ENCODE measurements around the gene SMYD5. TPM values are rescaled to one million over a fixed set of nuclear protein-coding genes. Genes with fewer than 3 reads are reported as not detected.

Gene SMYD5
- total RNA-seq, 1 donor from 2014 or later = 37.8 TPM

GRCh38 chr2:73267008-73267407 is 53.0 kb downstream of the SMYD5 start:
- Mint-ChIP-seq H3K4me3 (no peak overlapping the region), H3K4me1 (peaks cover 18% of the 10 kb centered on the region), H3K27me3 (no peaks in the 10 kb centered on the region), H3K27ac (no peak overlapping the region), H3K36me3 (ENCODE audit: low read depth) (peaks cover 28% of the 10 kb centered on the region), H3K9me3 (no peaks in the 10 kb centered on the region)
- no peak for TF ChIP-seq CTCF (IDR thresholded peaks at IDR 0.05)
- ChIA-PET CTCF (no interaction called here), POLR2A (no interaction called here)
- intact Hi-C loops (cut with micrococcal nuclease) = no loop called here
- ATAC-seq (ENCODE audit: low read depth) (no peak), DNase-seq (no peak)

GRCh38 chr2:73268366-73268829 is 54.4 kb downstream of the SMYD5 start:
- H3K36me3 Mint-ChIP-seq (ENCODE audit: low read depth) = peaks cover 20% of the 10 kb centered on the region
- CTCF ChIA-PET = interaction anchor here (0.8 to 1.2 kb wide), 2 partner anchors 17 to 20 kb away, joined by 3 read pairs; no protein-coding TSS in a partner anchor
- peaks cover 18% of the 10 kb centered on the region for H3K4me1 Mint-ChIP-seq
- POLR2A ChIA-PET = interaction anchor here (1.0 to 1.3 kb wide), 2 partner anchors 34 to 35 kb away, joined by 4 read pairs; partner anchors contain the start of genes CCT7 and PRADC1
- DNase-seq (no peak), ATAC-seq (ENCODE audit: low read depth) (no peak)
- peak overlapping the region; percentile 2 for H3K4me3 Mint-ChIP-seq
- H3K9me3 Mint-ChIP-seq = no peaks in the 10 kb centered on the region
- TF ChIP-seq CTCF (IDR thresholded peaks at IDR 0.05) = no peak
- no peak overlapping the region for H3K27ac Mint-ChIP-seq
- intact Hi-C loops (cut with micrococcal nuclease) = loop anchor here (2.0 kb wide), 2 partner anchors 26 to 36 kb away; partner anchors contain the start of gene PRADC1
- H3K27me3 Mint-ChIP-seq = no peaks in the 10 kb centered on the region

- Mint-ChIP-seq H3K4me3 (peak overlapping the region; percentile 44), H3K36me3 (ENCODE audit: low read depth) (peaks cover 15% of the 10 kb centered on the region), H3K9me3 (no peaks in the 10 kb centered on the region), H3K27me3 (no peaks in the 10 kb centered on the region), H3K27ac (no peak overlapping the region), H3K4me1 (peaks cover 18% of the 10 kb centered on the region)
- no peak for TF ChIP-seq CTCF (IDR thresholded peaks at IDR 0.05)
- peak; percentile 54 for DNase-seq
- intact Hi-C loops (cut with micrococcal nuclease) = loop anchor here (1.0 to 2.0 kb wide), 3 partner anchors 15 to 36 kb away; partner anchors contain the start of genes FBXO41 and PRADC1
- CTCF ChIA-PET = interaction anchor here (0.8 to 1.2 kb wide), 2 partner anchors 16 to 20 kb away, joined by 3 read pairs; no protein-coding TSS in a partner anchor
- peak; percentile 92 for ATAC-seq (ENCODE audit: low read depth)
- POLR2A ChIA-PET = interaction anchor here (1.0 to 1.3 kb wide), 2 partner anchors 35 to 36 kb away, joined by 4 read pairs; partner anchors contain the start of genes CCT7 and PRADC1
Observed at GRCh38 chr2:73268830-73269685, 55.0 kb downstream of the SMYD5 start.

GRCh38 chr2:73269686-73270465 is 55.8 kb downstream of the SMYD5 start:
- Mint-ChIP-seq H3K36me3 (ENCODE audit: low read depth) (peaks cover 10% of the 10 kb centered on the region), H3K9me3 (no peaks in the 10 kb centered on the region), H3K27ac (no peak overlapping the region), H3K4me1 (peaks cover 18% of the 10 kb centered on the region), H3K4me3 (peak overlapping the region; percentile 8), H3K27me3 (no peaks in the 10 kb centered on the region)
- ATAC-seq (ENCODE audit: low read depth) (no peak), DNase-seq (no peak)
- CTCF ChIA-PET = no interaction called here
- intact Hi-C loops (cut with micrococcal nuclease) = loop anchor here (1.0 to 2.0 kb wide), 3 partner anchors 14 to 37 kb away; partner anchors contain the start of genes FBXO41 and PRADC1
- POLR2A ChIA-PET = interaction anchor here (1.3 kb wide), 1 partner anchor 36 kb away, joined by 4 read pairs; the partner anchor contains the start of gene CCT7
- no peak for TF ChIP-seq CTCF (IDR thresholded peaks at IDR 0.05)

Data from activated B cell treated with CpG ODN at 0.5 μM for 24 hours (primary cell).